Lower leg skin (tissue), 3 donors: Measurements from ENCODE around the gene SLC17A9.

ENCODE experiments used
- CTCF ChIP-seq, 3 donors: fragments of 450-650 bp; IDR thresholded peaks; one replicate each; pipeline ENCODE4 v1.5.1; 2016; ENCODE audit warnings: antibody characterized with exemption in 3 of 3, mild to moderate bottlenecking in 3 of 3, moderate library complexity in 2 of 3
- POLR2A ChIP-seq, 2 donors: fragments of 450-650 bp; IDR thresholded peaks; one replicate each; pipeline ENCODE4 v1.6.1; 2016 to 2017; ENCODE audit warnings: antibody characterized with exemption in 2 of 2, mild to moderate bottlenecking in 1 of 2, moderate library complexity in 1 of 2

- TF ChIP-seq CTCF (IDR thresholded peaks at IDR 0.05) (no peak), POLR2A (IDR thresholded peaks at IDR 0.05) (no peak)
Measured at GRCh38 chr20:63013207-63013606, 60.7 kb downstream of the SLC17A9 start.
